ENCODE results near the gene CAPN13. TPM values are rescaled to one million over a fixed set of nuclear protein-coding genes. Genes with fewer than 3 reads are reported as not detected.

The CAPN13 gene
- total RNA-seq, 1 experiment from 2014 or later: 12.0 TPM

DNA sequence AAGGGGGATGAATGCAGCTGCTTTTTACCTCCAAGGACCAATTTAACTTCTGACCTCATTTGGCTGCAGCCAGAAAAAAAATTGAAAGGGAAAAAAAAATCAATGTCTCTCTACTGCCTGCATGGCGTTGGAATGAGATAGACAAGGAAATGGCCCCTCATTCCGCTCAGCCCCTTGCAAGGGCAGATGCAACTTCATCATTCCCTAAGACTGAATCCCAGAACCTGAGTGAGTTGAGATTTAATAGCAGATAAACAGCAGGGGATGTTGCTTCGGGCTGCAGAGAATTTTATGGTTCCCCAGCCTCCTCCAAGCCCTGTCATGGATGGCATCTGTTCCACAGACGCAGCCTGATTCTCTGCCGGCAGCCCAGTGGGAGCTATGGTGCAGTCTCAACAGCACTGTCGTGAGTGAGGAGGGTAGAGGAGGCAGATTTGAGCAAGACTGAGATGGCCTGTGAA is 49.0 kb downstream of the CAPN13 start:
- Mint-ChIP-seq H3K27me3 (ENCODE audit: unreplicated experiment) (no peaks in the 10 kb centered on the region), H3K27ac (ENCODE audit: unreplicated experiment) (no peak overlapping the region), H3K36me3 (ENCODE audit: insufficient read depth, unreplicated experiment) (peaks cover 8% of the 10 kb centered on the region), H3K4me1 (ENCODE audit: low read depth, unreplicated experiment) (peaks cover 22% of the 10 kb centered on the region), H3K9me3 (ENCODE audit: low read depth, unreplicated experiment) (no peaks in the 10 kb centered on the region), H3K4me3 (ENCODE audit: low read depth, unreplicated experiment) (no peak overlapping the region)
- TF ChIP-seq, protein P1, sequence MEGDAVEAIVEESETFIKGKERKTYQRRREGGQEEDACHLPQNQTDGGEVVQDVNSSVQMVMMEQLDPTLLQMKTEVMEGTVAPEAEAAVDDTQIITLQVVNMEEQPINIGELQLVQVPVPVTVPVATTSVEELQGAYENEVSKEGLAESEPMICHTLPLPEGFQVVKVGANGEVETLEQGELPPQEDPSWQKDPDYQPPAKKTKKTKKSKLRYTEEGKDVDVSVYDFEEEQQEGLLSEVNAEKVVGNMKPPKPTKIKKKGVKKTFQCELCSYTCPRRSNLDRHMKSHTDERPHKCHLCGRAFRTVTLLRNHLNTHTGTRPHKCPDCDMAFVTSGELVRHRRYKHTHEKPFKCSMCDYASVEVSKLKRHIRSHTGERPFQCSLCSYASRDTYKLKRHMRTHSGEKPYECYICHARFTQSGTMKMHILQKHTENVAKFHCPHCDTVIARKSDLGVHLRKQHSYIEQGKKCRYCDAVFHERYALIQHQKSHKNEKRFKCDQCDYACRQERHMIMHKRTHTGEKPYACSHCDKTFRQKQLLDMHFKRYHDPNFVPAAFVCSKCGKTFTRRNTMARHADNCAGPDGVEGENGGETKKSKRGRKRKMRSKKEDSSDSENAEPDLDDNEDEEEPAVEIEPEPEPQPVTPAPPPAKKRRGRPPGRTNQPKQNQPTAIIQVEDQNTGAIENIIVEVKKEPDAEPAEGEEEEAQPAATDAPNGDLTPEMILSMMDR (IDR thresholded peaks at IDR 0.05; ENCODE audit: unreplicated experiment): no peak
- no TSS peak for BruUV-seq (replicated peaks)
- no peak for DNase-seq
- intact Hi-C loops (cut with micrococcal nuclease; ENCODE audit: unreplicated experiment): no loop called here
- CTCF ChIA-PET: no interaction called here

DNA sequence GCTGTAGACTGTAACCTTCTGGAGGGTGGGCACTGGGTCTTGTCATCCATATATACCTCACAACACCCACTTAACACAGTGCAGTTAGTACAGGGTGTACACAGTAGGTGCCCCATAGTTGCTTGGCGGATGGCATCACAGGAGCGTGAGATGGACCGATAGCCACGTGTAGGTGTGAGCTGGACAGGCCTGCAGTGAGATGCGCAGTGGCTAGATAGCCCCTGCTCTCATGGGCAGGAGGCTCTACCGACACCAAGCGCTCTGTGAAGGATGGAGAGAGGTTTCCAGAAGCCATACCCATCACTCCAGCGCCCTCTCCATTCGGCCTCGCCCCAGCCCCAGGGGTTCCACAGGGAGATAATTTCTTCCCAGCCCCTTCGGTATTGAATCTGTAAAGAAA is 49.5 kb downstream of the CAPN13 start:
- no TSS peak for BruUV-seq (replicated peaks)
- CTCF ChIA-PET: no interaction called here
- TF ChIP-seq, protein P1 (IDR thresholded peaks at IDR 0.05; ENCODE audit: unreplicated experiment): no peak
- no peak for DNase-seq
- Mint-ChIP-seq H3K9me3 (ENCODE audit: low read depth, unreplicated experiment) (no peaks in the 10 kb centered on the region), H3K27ac (ENCODE audit: unreplicated experiment) (no peak overlapping the region), H3K4me3 (ENCODE audit: low read depth, unreplicated experiment) (no peak overlapping the region), H3K27me3 (ENCODE audit: unreplicated experiment) (no peaks in the 10 kb centered on the region), H3K4me1 (ENCODE audit: low read depth, unreplicated experiment) (peaks cover 22% of the 10 kb centered on the region), H3K36me3 (ENCODE audit: insufficient read depth, unreplicated experiment) (peaks cover 8% of the 10 kb centered on the region)
- intact Hi-C loops (cut with micrococcal nuclease; ENCODE audit: unreplicated experiment): no loop called here

DNA sequence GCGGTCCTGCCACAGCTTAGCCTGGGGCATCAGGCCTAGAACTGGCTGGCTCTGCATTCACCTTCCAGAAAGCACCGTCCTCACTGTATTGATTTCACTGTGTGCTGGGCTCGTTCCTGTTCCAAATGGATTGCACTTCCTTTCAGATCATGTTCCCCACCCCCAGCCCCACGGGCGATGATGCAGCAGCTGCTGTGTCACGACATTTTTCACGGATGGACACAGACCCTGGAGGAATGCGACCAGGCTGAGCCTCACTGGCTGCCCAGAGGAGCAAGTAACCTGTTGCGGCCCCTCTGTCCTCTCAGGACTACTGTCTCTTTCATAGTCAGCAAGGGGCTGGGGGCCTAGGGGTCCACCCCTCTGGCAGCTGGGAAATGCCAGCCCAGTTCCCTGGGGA is 50.3 kb downstream of the CAPN13 start:
- no peak for DNase-seq
- TF ChIP-seq, protein P1 (IDR thresholded peaks at IDR 0.05; ENCODE audit: unreplicated experiment): no peak
- no TSS peak for BruUV-seq (replicated peaks)
- Mint-ChIP-seq H3K36me3 (ENCODE audit: insufficient read depth, unreplicated experiment) (peaks cover 8% of the 10 kb centered on the region), H3K27ac (ENCODE audit: unreplicated experiment) (no peak overlapping the region), H3K9me3 (ENCODE audit: low read depth, unreplicated experiment) (no peaks in the 10 kb centered on the region), H3K27me3 (ENCODE audit: unreplicated experiment) (no peaks in the 10 kb centered on the region), H3K4me3 (ENCODE audit: low read depth, unreplicated experiment) (no peak overlapping the region), H3K4me1 (ENCODE audit: low read depth, unreplicated experiment) (peaks cover 22% of the 10 kb centered on the region)
- intact Hi-C loops (cut with micrococcal nuclease; ENCODE audit: unreplicated experiment): no loop called here
- CTCF ChIA-PET: no interaction called here

DNA sequence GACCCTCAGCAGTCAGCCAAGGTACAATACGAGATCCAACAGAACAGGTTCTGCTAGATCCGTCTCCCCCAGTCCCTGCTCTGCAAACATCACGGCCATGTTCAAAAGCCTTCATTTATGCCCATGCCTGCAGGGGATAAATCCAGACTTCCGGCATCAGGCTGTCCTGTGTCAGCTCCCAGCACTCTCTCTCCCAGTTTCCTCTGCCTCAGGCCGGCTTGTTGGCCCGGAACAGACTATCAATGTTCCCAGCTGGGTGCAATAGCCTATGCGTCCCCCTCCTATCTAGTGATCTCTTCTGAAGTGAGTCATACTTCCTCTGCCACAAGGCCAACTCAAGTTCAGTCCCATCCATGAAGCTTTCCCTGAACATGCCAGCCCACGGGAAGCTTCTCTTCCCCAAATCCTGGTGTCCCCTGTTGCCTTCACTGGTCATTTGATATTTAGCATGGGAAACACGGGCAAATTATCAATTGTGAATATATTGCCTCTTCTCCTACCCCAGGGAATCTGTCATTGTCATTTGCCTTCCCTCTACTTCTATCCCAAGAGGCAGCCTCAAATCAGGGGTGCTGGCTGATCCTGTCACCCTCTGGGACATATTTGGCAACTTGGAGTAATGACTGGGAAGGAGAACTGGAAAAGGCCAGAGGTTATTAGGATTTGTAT is 51.1 kb downstream of the CAPN13 start:
- Mint-ChIP-seq H3K27ac (ENCODE audit: unreplicated experiment) (peak overlapping the region; percentile 51), H3K27me3 (ENCODE audit: unreplicated experiment) (no peaks in the 10 kb centered on the region), H3K4me3 (ENCODE audit: low read depth, unreplicated experiment) (peak overlapping the region; percentile 17), H3K36me3 (ENCODE audit: insufficient read depth, unreplicated experiment) (peaks cover 8% of the 10 kb centered on the region), H3K4me1 (ENCODE audit: low read depth, unreplicated experiment) (peaks cover 22% of the 10 kb centered on the region), H3K9me3 (ENCODE audit: low read depth, unreplicated experiment) (no peaks in the 10 kb centered on the region)
- BruUV-seq (replicated peaks): no TSS peak
- intact Hi-C loops (cut with micrococcal nuclease; ENCODE audit: unreplicated experiment): no loop called here
- CTCF ChIA-PET: interaction anchor here (1.1 kb wide), 1 partner anchor 51 kb away, joined by 3 read pairs; the partner anchor contains the start of gene CAPN13
- DNase-seq: peak; percentile 62
- TF ChIP-seq, protein P1 (IDR thresholded peaks at IDR 0.05; ENCODE audit: unreplicated experiment): no peak
